Activated CD8-positive, alpha-beta memory T cell treated with anti-CD3 and anti-CD28 coated beads, Interleukin-2, amount 50 U/mL, for 4 hours (primary cell): ENCODE data around the gene DNER.

Source experiments
- DNase-seq: peaks from one replicate; pipeline ENCODE4 v3.0.0-alpha.2; 2020

The DNER gene

GRCh38 chr2:229486673-229487072 is 227.7 kb downstream of the DNER start:
- no peak for DNase-seq

DNA sequence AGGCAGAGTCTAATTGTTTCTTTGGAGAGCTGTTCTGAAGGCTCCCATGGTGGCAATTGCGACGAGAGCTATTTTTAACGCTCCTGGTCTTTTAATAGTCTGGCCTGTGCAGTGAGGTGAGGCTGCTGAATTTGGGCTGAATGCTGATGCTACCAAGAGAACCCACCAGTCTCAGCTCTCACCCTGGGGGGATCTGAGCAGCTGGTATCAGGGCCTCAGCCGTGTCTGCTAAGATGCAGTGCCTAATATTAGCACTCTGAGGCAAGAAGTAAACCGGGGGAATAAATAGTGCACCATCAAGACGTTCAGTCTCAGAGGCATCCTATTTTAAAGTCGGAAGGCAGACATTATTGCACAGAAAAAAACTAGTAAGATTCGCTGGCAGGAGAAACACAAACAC is 228.5 kb downstream of the DNER start:
- DNase-seq: no peak

DNA sequence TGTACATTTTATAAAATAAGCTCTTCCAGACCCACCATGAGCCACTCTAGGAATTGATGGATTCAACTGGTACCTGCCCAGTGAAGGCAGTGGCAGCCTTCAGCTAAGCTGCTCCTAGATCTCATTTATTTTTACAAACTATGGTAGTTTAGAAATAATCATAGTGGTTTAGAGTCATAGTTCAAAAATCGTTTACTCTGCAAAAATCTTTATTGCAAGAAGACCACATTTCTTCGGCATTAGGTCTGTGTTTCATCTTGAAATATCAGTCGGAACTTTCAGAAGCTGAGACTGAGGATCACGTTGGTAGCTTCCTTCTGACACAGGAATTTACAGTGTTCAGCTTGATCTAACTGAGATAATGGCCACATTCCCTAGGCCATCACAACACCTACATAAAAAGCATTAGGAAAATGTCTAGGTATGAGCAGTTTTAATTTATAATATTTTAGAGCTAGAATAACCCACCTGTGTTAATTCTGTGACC is 237.0 kb downstream of the DNER start:
- no peak for DNase-seq

- DNase-seq: no peak
Measured at GRCh38 chr2:229475778-229476177, 238.6 kb downstream of the DNER start.

DNA sequence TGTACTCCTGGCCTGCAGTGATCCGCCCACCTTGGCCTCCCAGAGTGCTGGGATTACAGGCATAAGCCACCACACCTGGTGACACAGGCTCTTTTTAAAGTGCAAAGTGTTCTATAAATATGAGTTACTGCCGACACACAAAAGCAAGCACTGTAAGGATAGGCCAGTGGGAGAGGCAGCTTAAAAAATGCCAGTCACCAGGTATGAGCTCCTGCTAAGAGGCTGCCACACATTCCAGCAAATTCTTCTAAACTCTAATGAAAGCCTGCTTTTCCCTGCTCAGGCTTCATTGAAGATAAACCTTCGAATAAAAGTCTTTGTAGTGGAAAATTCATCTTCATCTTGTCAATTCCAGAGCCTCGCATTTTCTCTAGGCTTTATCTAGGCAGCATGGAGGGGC is 240.2 kb downstream of the DNER start:
- DNase-seq: no peak

- no peak for DNase-seq
Measured at GRCh38 chr2:229470781-229471180, 243.6 kb downstream of the DNER start.

GRCh38 chr2:229467783-229468182 is 246.6 kb downstream of the DNER start:
- no peak for DNase-seq

DNA sequence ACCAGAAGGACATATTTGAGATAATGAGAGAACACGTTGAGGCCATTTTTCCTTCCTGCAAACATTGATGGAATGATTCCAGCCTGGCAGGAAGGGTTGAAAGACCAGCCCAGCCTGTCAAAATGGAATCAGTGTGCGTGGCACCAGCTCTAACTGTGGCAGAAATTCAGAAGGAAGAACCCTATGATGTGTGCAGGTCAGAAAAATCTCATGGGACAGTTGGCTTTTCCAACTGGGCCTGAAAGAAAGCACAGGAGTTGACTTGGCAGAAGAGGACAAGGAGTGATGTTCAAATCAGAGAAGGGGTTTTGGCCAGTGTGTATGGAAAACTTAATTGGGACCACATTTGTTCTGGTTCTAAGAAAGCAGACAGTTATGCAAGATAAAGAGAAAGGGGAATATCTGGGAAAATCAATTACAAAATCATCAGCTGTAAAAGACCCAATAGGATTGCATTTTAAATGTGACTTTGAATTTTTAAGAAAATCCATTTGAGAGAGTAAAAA is 250.5 kb downstream of the DNER start:
- DNase-seq: no peak

GRCh38 chr2:229462112-229462511 is 252.2 kb downstream of the DNER start:
- no peak for DNase-seq

DNA sequence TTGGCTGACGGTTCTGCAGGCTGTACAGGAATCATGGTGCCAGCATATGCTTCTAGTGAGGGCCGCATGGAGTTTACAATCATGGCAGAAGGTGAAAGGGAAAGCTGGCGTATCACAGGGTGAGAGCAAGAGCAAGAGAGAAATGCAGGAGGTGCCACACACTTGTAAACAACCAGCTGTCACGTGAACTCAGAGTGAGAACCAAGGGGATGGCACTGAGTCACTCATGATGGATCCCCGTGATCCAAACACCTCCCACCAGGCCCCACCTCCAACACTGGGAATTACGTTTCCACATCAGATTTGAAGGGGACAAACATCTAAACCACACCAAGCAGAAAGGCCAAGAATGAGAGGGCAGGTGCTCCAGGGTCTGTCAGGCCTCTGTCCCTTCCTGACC is 258.3 kb downstream of the DNER start:
- DNase-seq: no peak

DNA sequence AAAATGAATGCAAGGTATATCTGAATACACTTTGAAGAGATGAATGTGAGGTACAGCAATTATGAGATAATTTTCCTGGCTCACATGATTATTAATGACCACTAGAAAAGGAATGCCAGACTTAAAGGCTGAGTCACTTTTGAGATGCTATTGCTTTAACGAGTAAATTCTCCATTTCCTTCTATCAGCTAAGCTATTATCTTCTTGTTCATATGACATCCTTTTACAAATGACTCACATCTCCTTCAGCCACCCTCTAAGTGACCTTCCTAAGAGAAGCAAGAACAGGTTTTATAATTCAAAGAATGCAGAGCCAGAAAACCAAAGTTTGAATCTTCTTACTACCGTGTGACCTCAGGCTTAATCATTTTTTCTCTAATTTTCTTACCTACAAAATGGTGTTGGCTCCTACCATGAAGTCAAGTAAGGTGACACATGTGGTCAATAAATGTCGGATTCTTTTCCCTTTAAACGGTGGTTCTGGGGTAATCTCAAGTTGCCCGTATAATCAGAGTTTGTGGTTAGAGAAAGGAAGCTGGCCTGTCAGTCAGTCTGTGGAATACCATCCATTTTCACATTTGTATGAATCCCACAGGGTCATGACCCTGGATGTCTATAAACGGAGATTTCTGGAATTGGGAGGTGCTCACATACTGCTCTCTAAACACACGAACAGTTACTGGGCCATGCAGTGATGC is 259.3 kb downstream of the DNER start:
- DNase-seq: no peak

GRCh38 chr2:229453230-229453629 is 261.1 kb downstream of the DNER start:
- DNase-seq: no peak

DNA sequence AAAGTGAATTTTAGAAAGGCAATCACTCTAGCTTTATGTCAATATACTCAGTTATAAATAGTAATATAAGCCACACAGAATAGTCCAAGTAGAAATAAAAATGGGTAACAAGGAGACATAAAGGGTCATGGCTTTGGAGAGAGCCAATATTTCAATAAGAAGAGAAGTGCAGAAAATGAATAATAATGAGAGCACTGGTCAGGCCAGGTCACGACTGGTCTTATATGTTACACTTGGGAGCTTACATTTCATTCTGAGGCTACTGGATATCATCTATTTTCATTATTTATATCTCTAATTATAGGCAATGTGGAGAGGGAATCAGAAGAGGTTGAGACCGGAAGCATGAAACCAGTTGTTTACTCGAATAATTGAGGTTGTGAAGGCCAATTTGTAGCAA is 262.5 kb downstream of the DNER start:
- DNase-seq: no peak

DNA sequence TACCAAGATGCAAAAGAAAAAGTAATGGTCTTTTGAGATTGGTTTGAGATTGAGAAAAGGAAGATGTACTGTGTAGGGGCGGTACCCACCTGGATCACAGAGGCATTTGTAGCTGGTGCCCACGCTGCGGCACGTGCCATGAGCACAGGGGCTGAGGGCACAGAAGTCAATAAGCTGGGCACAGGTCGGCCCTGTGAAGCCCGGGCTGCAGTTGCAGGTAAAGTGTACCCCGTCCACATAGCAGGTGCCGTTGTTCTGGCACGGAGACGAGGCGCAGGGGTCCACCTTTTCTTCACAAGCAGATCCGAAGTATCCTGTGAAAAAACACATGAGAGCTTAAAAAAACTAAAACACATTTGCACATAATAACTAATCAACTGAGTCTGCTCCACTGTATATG is 267.1 kb downstream of the DNER start:
- no peak for DNase-seq

DNA sequence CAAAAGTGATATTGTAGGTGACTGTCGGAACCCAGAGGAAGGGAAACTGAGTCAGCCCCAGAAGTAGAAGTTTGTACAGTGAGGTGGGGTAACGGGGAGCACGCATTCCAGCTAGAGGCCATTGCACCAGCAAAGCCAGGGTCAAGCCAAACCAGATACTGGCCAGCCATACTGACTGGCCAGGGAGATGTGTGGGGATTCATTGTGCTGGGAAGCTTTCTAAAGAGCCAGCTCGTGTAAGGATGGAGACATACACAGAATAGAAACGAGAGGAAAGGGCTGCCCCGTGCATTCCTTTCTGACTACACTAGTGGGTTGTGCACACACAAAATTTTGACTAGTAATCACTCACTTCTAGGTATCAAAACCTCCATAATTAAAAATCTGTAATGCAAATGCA is 268.0 kb downstream of the DNER start:
- no peak for DNase-seq

DNA sequence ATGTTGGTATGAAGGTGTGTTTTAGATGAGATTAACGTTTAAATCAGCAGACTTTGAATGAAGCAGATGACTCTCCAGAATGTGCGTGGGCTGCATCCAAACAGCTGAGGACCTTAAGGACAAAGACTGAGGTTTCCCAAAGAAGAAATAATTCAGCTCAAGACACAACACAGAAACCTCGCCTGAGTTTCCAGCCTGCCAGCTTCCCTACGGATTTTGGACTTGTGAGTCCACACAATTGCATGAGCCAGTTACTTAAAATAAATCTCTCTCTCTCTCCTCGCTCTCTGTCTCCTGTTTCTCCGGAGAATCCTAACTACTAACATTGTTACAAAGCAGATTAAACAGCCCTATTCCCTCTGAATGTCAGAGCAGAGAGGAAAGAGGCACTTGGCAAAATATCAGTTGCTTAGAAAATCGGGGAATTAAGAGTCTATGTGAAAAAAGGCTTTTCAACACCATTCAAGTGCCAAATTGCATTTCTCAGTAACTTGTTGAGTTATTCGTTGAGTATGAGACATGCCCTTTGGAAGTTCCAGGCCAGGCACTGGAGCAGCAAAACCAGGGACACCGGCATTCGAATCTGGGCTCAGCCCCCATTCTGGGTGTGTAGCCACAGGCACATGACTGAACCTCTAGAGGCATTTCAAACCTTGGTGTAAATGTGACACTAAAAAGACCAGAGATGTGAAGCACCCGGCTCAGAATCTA is 268.7 kb downstream of the DNER start:
- no peak for DNase-seq

DNA sequence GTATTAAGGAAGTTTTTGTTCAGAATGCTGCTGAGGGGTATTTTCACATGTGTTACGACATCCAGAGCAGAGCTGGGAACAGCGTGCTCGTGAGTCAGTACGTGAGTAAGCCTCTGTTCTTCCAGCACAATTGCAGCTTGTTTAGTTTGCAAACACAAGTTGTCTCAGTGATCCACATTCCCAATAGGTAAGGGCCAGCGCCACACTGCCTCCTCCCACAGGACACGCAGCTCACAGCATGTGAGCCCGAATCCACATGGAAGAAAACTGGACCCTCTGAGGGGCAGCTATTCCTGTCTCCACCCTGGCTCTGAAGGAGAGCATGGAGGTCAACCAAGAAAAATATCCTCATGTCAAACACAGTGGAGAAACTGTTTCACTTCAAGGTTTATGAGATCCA is 269.3 kb downstream of the DNER start:
- no peak for DNase-seq

DNA sequence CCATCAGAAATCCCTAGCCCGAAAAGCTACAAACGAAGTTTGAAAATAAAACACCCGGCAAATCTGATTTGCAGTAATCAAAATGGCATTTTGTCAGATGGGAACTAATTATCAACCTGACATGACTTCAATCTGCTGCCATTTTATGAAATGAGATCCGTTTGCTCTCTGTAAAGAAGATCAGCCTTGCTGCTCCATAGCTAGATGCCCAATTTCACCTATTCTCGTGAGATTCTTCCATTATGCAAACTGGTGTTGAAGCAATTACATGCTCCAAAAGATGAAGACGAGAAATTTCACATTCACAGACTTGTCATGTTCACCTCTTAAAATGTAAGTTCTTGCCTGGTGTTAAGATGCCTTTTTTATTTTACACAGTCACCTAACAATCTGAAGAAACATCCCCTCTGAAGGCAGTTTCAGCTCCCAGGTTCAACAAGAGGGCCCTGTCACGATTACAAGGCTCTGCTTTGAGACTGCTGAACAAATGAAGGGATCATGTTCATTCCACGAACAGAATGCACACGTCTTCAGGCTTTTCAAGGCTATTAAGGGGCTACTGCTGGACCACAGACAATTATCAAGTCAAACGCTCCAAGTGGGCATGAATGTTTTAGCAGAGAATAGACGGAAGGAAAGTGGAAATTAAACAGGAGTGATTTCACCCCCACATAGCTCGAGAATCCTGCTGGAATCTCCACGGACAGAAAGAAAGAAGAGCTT is 270.6 kb downstream of the DNER start:
- no peak for DNase-seq

- no peak for DNase-seq
Measured at GRCh38 chr2:229443141-229443540, 271.2 kb downstream of the DNER start.

- DNase-seq: no peak
Measured at GRCh38 chr2:229438430-229439159, 275.8 kb downstream of the DNER start.

- DNase-seq: no peak
Measured at GRCh38 chr2:229437467-229437866, 276.9 kb downstream of the DNER start.

- DNase-seq: no peak
Measured at GRCh38 chr2:229434187-229434586, 280.2 kb downstream of the DNER start.

- no peak for DNase-seq
Measured at GRCh38 chr2:229433351-229433750, 281.0 kb downstream of the DNER start.
